ENCODE measurements around the gene SETDB1.
A peak's percentile ranks its signal among the peaks of the same experiment; 100 is the strongest.

Gene SETDB1

GRCh38 chr1:150976879-150977694, 50.9 kb downstream of the SETDB1 start:
- DNase-seq: peak; percentile 94

GRCh38 chr1:150979092-150980056, 53.2 kb downstream of the SETDB1 start:
- peak; percentile 91 for DNase-seq

GRCh38 chr1:150981177-150981804, 55.1 kb downstream of the SETDB1 start:
- no peak for DNase-seq

DNA sequence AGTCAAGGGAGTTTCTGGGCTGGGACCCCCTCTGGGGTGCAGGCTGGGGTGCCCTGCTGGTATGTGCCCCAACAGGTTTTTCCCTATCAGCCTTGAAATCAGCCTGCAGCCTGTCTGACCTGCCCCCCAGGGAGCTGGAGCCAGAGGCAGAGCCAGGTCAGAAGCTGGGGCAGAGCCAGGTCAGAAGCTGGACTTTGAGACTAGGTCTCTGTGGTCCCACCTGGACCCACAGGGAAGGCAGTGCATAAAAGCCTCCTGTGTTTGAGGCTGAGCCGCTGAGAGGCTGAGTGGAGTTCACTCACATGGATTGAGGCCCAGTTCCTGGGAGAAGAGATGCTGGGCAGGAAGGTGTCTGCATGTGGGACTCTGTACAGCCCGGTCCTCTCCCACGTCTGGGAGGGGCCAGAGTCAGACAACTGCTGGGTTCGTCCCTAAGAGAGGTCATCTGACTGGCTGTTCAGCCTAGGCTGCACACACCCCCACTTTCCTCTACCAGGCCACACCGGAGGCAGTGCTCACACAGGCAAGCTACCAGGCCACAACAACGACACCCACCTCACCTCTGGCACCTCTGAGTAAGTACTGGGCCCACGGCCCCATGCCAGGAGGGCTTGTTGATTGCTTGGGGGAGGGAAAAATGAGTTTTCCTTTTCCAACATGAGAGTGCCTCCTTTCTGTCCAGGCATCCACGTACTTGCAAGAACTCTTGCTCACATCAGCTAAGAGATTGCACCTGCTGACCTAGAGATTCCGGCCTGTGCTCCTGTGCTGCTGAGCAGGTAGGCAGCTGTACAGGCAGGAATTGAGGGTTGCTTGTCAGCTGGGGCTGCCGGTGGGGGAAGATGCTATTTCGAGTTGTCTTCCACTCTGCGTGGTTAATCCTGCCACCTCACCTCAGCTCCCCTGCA, 55.9 kb downstream of the SETDB1 start, which contains the start of gene ANXA9:
TSS of gene ANXA9 (plus strand) at position 488 of the 908 bp plus-strand sequence. CDS start 814 bp downstream, outside the sequence.
- no peak for DNase-seq

DNA sequence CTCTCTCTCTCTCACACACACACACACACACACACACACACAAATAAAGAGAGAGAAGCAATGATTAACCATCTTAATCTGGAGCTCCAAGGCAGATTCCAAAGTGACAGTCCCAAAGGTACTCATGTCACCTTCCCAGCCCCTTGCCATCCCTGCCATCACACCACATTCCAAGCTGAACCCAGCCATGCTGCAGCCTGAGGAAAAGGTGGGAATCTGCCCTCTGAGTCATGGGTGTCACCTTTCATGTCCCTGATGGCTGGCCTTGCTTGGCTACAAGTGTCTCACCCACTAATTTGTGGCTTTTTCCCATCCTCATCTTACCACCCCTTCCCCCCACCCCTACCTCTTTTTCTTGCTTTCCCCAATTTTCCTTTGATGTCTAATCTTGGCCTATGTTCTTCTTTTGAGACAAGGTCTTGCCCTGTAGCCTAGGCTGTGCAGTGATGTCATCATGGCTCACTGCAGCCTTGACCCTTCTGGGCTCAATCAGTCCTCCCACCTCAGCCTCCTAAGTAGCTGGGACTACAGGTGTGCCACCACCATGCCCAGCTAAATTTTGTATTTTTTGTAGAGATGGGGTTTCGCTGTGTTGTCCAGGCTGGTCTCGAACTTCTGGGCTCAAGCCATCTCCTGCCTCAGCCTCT, 59.1 kb downstream of the SETDB1 start:
- DNase-seq: no peak

- no peak for DNase-seq
Observed at GRCh38 chr1:150987924-150988323, 61.8 kb downstream of the SETDB1 start.

DNA sequence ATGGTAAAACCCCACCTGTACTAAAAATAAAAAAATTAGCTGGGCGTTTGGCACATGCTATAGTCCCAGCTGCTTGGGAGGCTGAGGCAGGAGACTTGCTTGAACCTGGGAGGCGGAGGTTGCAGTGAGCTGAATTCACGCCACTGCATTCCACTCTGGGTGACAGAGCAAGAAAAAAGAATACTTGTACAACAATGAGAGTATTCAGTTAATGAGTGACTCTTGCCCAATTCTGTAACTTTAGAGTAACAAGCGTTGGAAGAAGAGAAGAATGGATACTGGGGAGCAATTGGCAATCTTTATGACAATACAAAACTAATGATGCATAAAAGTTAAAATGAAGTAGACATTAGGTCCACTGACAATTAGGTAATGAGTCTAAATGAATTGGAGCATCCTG, 66.5 kb downstream of the SETDB1 start:
- DNase-seq: no peak

DNA sequence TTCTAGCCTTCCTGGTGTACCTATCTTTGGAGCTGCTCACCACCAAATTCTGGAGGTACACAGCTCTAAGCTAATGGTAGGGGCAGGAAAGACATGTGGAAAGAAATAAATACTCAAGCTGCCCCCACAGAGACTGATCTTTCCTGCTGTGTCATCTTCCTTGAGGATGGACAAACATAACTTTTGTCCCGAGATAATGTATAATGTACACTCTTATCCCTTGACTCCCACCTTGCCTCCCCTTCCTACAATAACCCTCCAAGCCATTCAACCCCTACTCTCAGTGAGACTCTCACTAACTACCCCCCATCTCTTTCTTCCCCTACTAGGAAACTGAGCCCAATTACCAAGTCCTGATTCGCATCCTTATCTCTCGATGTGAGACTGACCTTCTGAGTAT, 68.1 kb downstream of the SETDB1 start:
- no peak for DNase-seq

- no peak for DNase-seq
Observed at GRCh38 chr1:150995460-150995859, 69.3 kb downstream of the SETDB1 start.

- DNase-seq: peak; percentile 30
Observed at GRCh38 chr1:150995896-150996295, 69.7 kb downstream of the SETDB1 start.

DNA sequence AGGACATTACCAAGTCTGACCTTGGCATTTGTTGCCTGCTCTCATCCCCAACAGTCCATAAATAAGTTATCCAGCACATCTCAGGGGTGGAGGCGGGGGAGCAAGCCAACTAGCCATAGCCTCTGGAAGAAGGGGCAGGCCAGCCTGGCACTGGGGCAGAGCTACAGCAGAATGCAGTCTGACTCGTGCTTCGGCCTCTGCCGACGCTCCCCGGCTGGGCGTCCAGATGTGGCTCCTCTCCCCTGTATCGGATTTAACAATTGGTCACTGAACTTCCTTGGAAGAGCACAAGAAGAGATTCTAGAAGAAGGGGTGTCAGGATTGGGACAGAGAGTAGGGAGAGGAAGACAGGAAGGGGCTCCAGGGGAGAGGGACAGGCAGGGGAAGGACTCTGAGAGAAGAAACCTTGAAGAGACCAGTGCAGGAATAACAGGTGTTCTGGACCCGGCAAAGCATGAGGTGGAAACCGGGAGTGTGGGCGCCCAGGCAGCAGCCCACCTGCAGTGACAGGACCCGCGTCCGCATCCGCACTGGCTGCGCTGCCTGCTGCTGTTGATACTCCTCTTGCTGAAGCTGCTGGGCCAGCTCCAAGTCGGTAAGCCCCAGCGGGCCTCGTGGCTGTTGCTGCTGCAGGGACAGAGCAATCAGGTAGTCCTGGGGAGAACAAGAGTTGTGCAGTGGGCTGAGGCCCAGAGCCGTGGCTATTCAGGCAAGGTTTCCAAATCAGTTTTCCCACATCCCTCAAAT, 71.1 kb downstream of the SETDB1 start:
- no peak for DNase-seq

- no peak for DNase-seq
Observed at GRCh38 chr1:150997949-150998348, 71.8 kb downstream of the SETDB1 start.

DNA sequence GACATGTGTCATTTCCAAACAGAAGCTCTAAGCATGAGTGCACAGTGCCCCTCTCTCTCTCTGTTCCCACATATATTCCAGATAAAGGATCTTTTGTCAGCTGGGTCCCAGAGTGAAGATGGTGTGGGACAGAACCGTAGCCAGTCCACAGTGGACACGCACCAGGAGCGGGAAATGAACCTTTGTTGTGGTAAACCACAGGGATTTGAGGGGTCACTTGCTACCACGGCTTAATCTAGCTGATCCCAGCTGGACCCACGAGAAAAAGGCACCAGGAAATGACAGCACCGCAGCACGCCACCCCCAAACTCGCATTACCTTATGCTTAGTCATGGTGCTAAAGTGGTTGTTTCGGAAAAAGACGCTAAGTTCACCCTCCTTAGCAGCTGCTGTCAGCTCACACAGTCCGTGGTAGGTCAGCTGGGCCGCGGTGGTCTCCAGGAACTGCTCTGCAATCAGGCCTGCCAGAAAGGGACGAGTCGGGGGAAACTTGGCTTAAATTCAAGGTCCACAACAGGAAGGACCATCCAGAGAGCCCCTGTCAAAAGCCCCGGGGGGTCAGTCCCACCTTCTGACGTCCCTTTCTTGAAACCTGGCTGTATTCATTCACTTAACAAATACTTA, 73.0 kb downstream of the SETDB1 start:
- DNase-seq: no peak

- no peak for DNase-seq
Observed at GRCh38 chr1:150999926-151000325, 73.8 kb downstream of the SETDB1 start.

GRCh38 chr1:151000408-151000807, 74.2 kb downstream of the SETDB1 start:
- DNase-seq: no peak

DNA sequence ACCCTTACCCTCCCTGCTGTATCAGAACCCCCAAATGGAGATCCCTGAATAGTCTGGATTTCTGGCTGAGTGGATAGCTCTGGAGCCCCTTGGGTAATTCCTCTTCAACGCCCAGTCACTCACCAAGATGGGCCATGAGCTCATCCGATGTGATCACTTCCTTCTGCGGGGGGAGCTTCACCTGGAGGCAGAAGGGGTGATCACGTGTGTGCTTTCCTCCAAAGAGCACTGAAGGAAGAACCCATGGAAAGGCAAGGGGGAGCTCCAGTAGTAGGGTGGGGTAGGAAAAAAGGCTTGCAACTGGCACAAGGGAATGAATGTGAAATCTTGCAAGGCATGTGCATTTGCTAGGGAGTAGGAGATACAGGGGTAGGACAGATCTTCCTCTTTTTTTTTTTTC, 75.4 kb downstream of the SETDB1 start:
- DNase-seq: no peak

- no peak for DNase-seq
Observed at GRCh38 chr1:151002051-151002450, 75.9 kb downstream of the SETDB1 start.

DNA sequence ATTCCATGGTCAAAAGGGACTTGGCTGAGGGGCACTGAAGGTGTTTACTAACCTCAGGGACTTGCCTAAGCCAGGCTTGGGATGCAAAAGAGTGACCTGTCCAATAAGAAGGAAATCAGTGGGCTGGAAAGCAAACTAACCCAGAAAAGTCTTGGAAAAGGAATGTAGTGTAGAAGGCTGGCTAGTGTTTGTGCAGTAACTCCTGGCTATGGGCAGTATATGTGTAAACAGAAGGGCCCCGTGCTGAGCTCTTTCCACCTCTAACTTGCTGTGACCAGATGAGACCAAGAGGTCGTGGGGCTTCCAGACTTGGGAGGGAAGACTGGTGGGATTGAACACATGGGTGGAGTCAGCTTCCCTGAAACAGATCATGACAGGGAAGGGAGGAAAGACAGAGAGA, 76.4 kb downstream of the SETDB1 start:
- no peak for DNase-seq

GRCh38 chr1:151003180-151003579, 77.0 kb downstream of the SETDB1 start:
- DNase-seq: peak; percentile 25

DNA sequence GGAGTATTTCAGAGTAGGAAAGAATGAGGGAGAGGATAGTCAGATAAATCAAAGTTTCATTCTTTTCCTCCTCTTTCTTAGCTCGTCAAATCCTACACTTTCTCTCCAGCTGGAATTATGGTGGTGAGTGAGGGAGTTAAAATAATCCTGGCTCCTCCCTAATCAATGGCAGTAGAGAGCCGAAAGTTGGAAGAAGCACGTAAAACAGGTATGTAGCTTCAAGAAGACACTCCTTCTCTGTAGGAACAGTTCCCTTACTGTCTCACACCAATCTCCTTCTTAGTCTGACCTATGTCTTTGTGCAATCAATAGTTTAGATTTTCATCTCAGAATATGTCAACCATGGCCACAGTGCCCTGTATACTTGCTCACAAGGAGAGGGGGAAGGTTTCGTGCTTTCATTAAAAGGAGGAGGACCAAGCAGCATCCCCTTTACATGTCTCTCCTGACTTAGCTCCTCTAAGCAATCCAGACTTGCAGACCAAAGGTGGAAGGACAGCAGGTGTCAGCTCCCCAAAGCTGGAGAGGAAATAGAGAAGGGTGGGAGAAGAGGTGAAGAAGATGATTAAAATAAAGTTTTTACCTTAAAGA, 79.7 kb downstream of the SETDB1 start:
- DNase-seq: peak; percentile 24
